Testis (tissue), 2 donors: ENCODE results near the gene GRIK1.
"Not testable (repeated sequence)": the region's sequence is repeated elsewhere in the genome, so short reads cannot be mapped to it uniquely, and the experiment has no call there.

ENCODE experiments used
- CTCF ChIP-seq, 3 experiments: fragments of 450-650 bp in 2 of 3; fragments of 200-600 bp in 1 of 3; sonication (generic) in 1 of 3; IDR thresholded peaks; one replicate each; pipeline ENCODE4 v1.5.1; 2016 to 2019; ENCODE audit warnings: antibody characterized with exemption in 3 of 3, mild to moderate bottlenecking in 2 of 3, moderate library complexity in 1 of 3
- POLR2A ChIP-seq: fragments of 450-650 bp; IDR thresholded peaks from one replicate; pipeline ENCODE4 v1.6.1; 2017; ENCODE audit warnings: antibody characterized with exemption, mild to moderate bottlenecking, moderate library complexity

- TF ChIP-seq CTCF (IDR thresholded peaks at IDR 0.05); POLR2A: not testable (repeated sequence)
Observed at GRCh38 chr21:29605219-29605618, 334.6 kb downstream of the GRIK1 start.
